Esophagus squamous epithelium (tissue), 4 donors: ENCODE data around the gene PCDHGC4.

ENCODE experiments used
- CTCF ChIP-seq, 6 experiments: fragments of 450-650 bp in 4 of 6; fragments of 200-600 bp in 2 of 6; sonication (generic) in 2 of 6; IDR thresholded peaks; one replicate each; pipeline ENCODE4 v1.5.1; 2016 to 2019; ENCODE audit warnings: antibody characterized with exemption in 6 of 6, mild to moderate bottlenecking in 4 of 6, moderate library complexity in 4 of 6
- POLR2A ChIP-seq, 4 donors: fragments of 450-650 bp; IDR thresholded peaks; one replicate each; pipeline ENCODE4 v1.6.1; 2017; ENCODE audit warnings: antibody characterized with exemption in 4 of 4, mild to moderate bottlenecking in 4 of 4, moderate library complexity in 3 of 4

GRCh38 chr5:141492168-141492885, 7.5 kb downstream of the PCDHGC4 start:
- TF ChIP-seq CTCF (IDR thresholded peaks at IDR 0.05) (no peak), POLR2A (IDR thresholded peaks at IDR 0.05) (no peak)
